ENCODE results near the gene HCRT. TPM values are rescaled to one million over a fixed set of nuclear protein-coding genes. Genes with fewer than 3 reads are reported as not detected.
"Not testable (repeated sequence)": the region's sequence is repeated elsewhere in the genome, so short reads cannot be mapped to it uniquely, and the experiment has no call there.

The HCRT gene
- total RNA-seq, 2 experiments from 2014 or later, result not detected

- Mint-ChIP-seq H3K36me3 (ENCODE audit: low read depth) (no peaks in the 10 kb centered on the region), H3K27me3 (no peaks in the 10 kb centered on the region), H3K4me3 (no peak overlapping the region), H3K9me3 (no peaks in the 10 kb centered on the region), H3K27ac (no peak overlapping the region), H3K4me1 (ENCODE audit: low read depth) (peaks cover 23% of the 10 kb centered on the region)
- TF ChIP-seq, protein P1, sequence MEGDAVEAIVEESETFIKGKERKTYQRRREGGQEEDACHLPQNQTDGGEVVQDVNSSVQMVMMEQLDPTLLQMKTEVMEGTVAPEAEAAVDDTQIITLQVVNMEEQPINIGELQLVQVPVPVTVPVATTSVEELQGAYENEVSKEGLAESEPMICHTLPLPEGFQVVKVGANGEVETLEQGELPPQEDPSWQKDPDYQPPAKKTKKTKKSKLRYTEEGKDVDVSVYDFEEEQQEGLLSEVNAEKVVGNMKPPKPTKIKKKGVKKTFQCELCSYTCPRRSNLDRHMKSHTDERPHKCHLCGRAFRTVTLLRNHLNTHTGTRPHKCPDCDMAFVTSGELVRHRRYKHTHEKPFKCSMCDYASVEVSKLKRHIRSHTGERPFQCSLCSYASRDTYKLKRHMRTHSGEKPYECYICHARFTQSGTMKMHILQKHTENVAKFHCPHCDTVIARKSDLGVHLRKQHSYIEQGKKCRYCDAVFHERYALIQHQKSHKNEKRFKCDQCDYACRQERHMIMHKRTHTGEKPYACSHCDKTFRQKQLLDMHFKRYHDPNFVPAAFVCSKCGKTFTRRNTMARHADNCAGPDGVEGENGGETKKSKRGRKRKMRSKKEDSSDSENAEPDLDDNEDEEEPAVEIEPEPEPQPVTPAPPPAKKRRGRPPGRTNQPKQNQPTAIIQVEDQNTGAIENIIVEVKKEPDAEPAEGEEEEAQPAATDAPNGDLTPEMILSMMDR (IDR thresholded peaks at IDR 0.05), result no peak
- intact Hi-C loops (cut with micrococcal nuclease), result no loop called here
- CTCF ChIA-PET, result interaction anchor here (0.6 kb wide), 1 partner anchor 75 kb away, joined by 3 read pairs; no protein-coding TSS in a partner anchor
- ATAC-seq, result no peak
- POLR2A ChIA-PET, result interaction anchor here (0.8 to 1.6 kb wide), 3 partner anchors 8 to 123 kb away, joined by 3 to 9 read pairs (median 3); partner anchors contain the start of genes KCNH4 and STAT5A
- no peak for DNase-seq
Observed at GRCh38 chr17:42188749-42189650, 3.7 kb upstream of the HCRT start.

- H3K27ac Mint-ChIP-seq, result no peak overlapping the region
- intact Hi-C loops (cut with micrococcal nuclease), result no loop called here
- H3K4me1 Mint-ChIP-seq (ENCODE audit: low read depth), result peaks cover 25% of the 10 kb centered on the region
- H3K9me3 Mint-ChIP-seq, result no peaks in the 10 kb centered on the region
- no peak for DNase-seq
- H3K4me3 Mint-ChIP-seq, result no peak overlapping the region
- TF ChIP-seq, protein P1 (IDR thresholded peaks at IDR 0.05), result no peak
- no peak for ATAC-seq
- H3K27me3 Mint-ChIP-seq, result no peaks in the 10 kb centered on the region
- POLR2A ChIA-PET, result interaction anchor here (0.8 to 1.6 kb wide), 3 partner anchors 34 to 124 kb away, joined by 3 to 5 read pairs (median 3); partner anchors contain the start of gene STAT5A
- CTCF ChIA-PET, result interaction anchor here (1.5 kb wide), 1 partner anchor 162 kb away, joined by 5 read pairs; no protein-coding TSS in a partner anchor
- H3K36me3 Mint-ChIP-seq (ENCODE audit: low read depth), result no peaks in the 10 kb centered on the region
Observed at GRCh38 chr17:42187833-42188232, 2.6 kb upstream of the HCRT start.

GRCh38 chr17:42186191-42186590, 939 bp upstream of the HCRT start:
- DNase-seq; intact Hi-C loops (cut with micrococcal nuclease); H3K27me3 Mint-ChIP-seq; ATAC-seq; H3K27ac Mint-ChIP-seq; POLR2A ChIA-PET; H3K36me3 Mint-ChIP-seq (ENCODE audit: low read depth); H3K4me3 Mint-ChIP-seq; H3K9me3 Mint-ChIP-seq: not testable (repeated sequence)
- H3K4me1 Mint-ChIP-seq (ENCODE audit: low read depth), result peaks cover 28% of the 10 kb centered on the region
- CTCF ChIA-PET, result interaction anchor here (1.1 to 1.7 kb wide), 3 partner anchors 9 to 363 kb away, joined by 3 to 4 read pairs (median 3); no protein-coding TSS in a partner anchor

DNA sequence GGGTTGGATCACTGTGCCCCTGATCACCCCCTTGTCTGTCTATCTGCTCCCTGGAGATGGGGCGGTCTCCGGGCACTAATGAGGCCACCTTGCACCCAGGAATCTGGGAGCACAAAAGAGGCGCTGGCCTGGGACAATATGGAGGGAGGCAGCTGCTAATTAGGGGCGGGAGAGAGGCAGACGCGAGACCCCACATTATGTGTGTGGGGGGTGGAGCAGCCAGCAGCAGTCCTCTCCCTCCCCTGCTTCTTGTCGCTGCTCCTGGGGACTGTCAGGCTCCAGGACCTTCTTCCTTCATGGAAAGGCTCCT, 324 bp upstream of the HCRT start:
- TF ChIP-seq, protein P1 (IDR thresholded peaks at IDR 0.05), result no peak
- DNase-seq (no peak), ATAC-seq (no peak)
- intact Hi-C loops (cut with micrococcal nuclease), result no loop called here
- H3K36me3 Mint-ChIP-seq (ENCODE audit: low read depth), result no peaks in the 10 kb centered on the region
- H3K27me3 Mint-ChIP-seq, result peaks cover 10% of the 10 kb centered on the region
- CTCF ChIA-PET, result interaction anchor here (1.1 to 1.7 kb wide), 3 partner anchors 10 to 363 kb away, joined by 3 to 4 read pairs (median 3); no protein-coding TSS in a partner anchor
- no peaks in the 10 kb centered on the region for H3K9me3 Mint-ChIP-seq
- peaks cover 29% of the 10 kb centered on the region for H3K4me1 Mint-ChIP-seq (ENCODE audit: low read depth)
- no peak overlapping the region for H3K27ac Mint-ChIP-seq
- POLR2A ChIA-PET, result no interaction called here
- H3K4me3 Mint-ChIP-seq, result no peak overlapping the region

- CTCF ChIA-PET, result interaction anchor here (0.5 to 1.7 kb wide), 19 partner anchors 9 to 365 kb away, joined by 3 to 6 read pairs (median 3); partner anchors contain the start of genes GHDC and NAGLU
- peaks cover 21% of the 10 kb centered on the region for H3K27me3 Mint-ChIP-seq
- DNase-seq (peak; percentile 79), ATAC-seq (peak; percentile 75)
- peak overlapping the region; percentile 80 for H3K27ac Mint-ChIP-seq
- H3K36me3 Mint-ChIP-seq (ENCODE audit: low read depth), result no peaks in the 10 kb centered on the region
- no peaks in the 10 kb centered on the region for H3K9me3 Mint-ChIP-seq
- intact Hi-C loops (cut with micrococcal nuclease), result no loop called here
- POLR2A ChIA-PET, result interaction anchor here (1.0 to 1.6 kb wide), 5 partner anchors 10 to 205 kb away, joined by 3 to 5 read pairs (median 4); partner anchors contain the start of genes GHDC, STAT5A and STAT5B
- TF ChIP-seq, protein P1 (IDR thresholded peaks at IDR 0.05), result peak; percentile 93
- H3K4me3 Mint-ChIP-seq, result peak overlapping the region; percentile 82
- H3K4me1 Mint-ChIP-seq (ENCODE audit: low read depth), result peaks cover 38% of the 10 kb centered on the region
Observed at GRCh38 chr17:42183741-42184711, 1.2 kb downstream of the HCRT start.

Data from activated CD8-positive, alpha-beta T cell treated with anti-CD3 and anti-CD28 coated beads for 36 hours (primary cell).